ENCODE data around the gene H3-3A. TPM values are rescaled to one million over a fixed set of nuclear protein-coding genes. Genes with fewer than 3 reads are reported as not detected.

The H3-3A gene
- total RNA-seq, 1 donor from 2014 or later: 606 TPM

DNA sequence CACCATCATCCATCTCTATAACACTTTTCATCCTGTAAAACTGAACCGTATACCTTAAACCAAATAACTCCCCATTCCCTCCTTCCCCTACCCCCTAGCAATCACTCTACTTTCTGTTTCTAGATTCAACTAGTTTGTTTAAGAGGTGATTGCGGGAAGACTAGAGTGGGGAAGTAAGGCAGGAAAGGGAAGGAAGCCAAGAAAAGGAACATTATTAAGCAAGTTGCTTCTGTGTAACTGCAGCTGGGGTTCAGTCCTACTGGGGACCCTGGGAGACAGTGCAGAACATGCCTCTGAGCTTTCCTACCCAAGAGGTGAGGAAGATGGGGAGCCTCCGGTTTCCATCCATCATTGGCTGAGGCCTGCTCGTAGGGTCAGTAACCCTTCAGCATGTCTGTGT, 28.9 kb upstream of the H3-3A start:
- peaks cover 3% of the 10 kb centered on the region for H3K27me3 Mint-ChIP-seq (ENCODE audit: unreplicated experiment)
- H3K9me3 Mint-ChIP-seq (ENCODE audit: unreplicated experiment): no peaks in the 10 kb centered on the region
- no peak overlapping the region for H3K27ac Mint-ChIP-seq (ENCODE audit: unreplicated experiment)
- H3K4me1 Mint-ChIP-seq (ENCODE audit: unreplicated experiment): peaks cover 4% of the 10 kb centered on the region
- DNase-seq (ENCODE audit: low spot score): no peak
- TF ChIP-seq, protein P1, sequence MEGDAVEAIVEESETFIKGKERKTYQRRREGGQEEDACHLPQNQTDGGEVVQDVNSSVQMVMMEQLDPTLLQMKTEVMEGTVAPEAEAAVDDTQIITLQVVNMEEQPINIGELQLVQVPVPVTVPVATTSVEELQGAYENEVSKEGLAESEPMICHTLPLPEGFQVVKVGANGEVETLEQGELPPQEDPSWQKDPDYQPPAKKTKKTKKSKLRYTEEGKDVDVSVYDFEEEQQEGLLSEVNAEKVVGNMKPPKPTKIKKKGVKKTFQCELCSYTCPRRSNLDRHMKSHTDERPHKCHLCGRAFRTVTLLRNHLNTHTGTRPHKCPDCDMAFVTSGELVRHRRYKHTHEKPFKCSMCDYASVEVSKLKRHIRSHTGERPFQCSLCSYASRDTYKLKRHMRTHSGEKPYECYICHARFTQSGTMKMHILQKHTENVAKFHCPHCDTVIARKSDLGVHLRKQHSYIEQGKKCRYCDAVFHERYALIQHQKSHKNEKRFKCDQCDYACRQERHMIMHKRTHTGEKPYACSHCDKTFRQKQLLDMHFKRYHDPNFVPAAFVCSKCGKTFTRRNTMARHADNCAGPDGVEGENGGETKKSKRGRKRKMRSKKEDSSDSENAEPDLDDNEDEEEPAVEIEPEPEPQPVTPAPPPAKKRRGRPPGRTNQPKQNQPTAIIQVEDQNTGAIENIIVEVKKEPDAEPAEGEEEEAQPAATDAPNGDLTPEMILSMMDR (IDR thresholded peaks at IDR 0.05; ENCODE audit: unreplicated experiment): no peak
- no peaks in the 10 kb centered on the region for H3K36me3 Mint-ChIP-seq (ENCODE audit: low read depth, unreplicated experiment)
- no peak overlapping the region for H3K4me3 Mint-ChIP-seq (ENCODE audit: unreplicated experiment)

DNA sequence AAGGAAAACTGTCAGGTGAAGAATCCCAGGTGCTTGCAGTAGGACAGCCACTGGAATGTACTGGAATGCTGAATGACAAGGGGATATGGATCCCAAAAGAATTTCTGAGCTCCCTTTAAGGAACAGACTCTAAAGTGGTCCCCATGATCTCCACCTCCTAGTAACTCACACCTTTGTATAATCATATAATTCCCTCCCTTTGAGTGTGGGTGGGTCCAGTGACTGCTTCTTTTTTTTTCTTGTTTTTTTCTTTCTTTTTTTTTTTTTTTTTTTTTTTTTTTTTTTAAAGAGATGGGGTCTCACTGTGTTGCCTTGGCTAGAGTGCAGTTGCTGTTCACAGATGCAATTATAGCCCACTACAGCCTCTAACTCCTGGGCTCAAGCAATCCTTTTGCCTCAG, 28.5 kb upstream of the H3-3A start:
- Mint-ChIP-seq H3K27me3 (ENCODE audit: unreplicated experiment) (peaks cover 3% of the 10 kb centered on the region), H3K27ac (ENCODE audit: unreplicated experiment) (no peak overlapping the region), H3K36me3 (ENCODE audit: low read depth, unreplicated experiment) (no peaks in the 10 kb centered on the region), H3K4me3 (ENCODE audit: unreplicated experiment) (no peak overlapping the region), H3K4me1 (ENCODE audit: unreplicated experiment) (peaks cover 4% of the 10 kb centered on the region), H3K9me3 (ENCODE audit: unreplicated experiment) (no peaks in the 10 kb centered on the region)
- TF ChIP-seq, protein P1 (IDR thresholded peaks at IDR 0.05; ENCODE audit: unreplicated experiment): no peak
- DNase-seq (ENCODE audit: low spot score): no peak

DNA sequence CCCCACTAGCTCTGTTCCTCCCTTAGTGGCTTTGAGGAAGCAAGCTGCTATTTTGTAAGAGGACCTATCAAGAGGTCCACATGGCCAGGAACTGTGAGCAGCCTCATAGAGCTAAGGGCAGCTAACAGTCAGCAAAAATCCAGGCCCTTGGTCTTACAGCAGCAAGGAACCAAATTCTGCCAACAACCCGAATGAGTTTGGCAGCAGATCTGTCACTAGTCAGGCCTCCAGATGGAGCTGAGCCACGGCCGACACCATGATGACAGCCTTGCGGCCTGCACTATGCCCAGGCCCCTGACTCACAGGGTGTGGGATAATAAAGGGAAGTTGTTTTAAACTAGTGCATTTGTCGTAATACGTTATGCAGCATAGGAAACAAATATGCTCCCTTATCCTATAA, 28.0 kb upstream of the H3-3A start:
- no peak overlapping the region for H3K27ac Mint-ChIP-seq (ENCODE audit: unreplicated experiment)
- peaks cover 3% of the 10 kb centered on the region for H3K27me3 Mint-ChIP-seq (ENCODE audit: unreplicated experiment)
- no peak for DNase-seq (ENCODE audit: low spot score)
- peaks cover 4% of the 10 kb centered on the region for H3K4me1 Mint-ChIP-seq (ENCODE audit: unreplicated experiment)
- TF ChIP-seq, protein P1 (IDR thresholded peaks at IDR 0.05; ENCODE audit: unreplicated experiment): no peak
- no peaks in the 10 kb centered on the region for H3K36me3 Mint-ChIP-seq (ENCODE audit: low read depth, unreplicated experiment)
- H3K9me3 Mint-ChIP-seq (ENCODE audit: unreplicated experiment): no peaks in the 10 kb centered on the region
- H3K4me3 Mint-ChIP-seq (ENCODE audit: unreplicated experiment): no peak overlapping the region

DNA sequence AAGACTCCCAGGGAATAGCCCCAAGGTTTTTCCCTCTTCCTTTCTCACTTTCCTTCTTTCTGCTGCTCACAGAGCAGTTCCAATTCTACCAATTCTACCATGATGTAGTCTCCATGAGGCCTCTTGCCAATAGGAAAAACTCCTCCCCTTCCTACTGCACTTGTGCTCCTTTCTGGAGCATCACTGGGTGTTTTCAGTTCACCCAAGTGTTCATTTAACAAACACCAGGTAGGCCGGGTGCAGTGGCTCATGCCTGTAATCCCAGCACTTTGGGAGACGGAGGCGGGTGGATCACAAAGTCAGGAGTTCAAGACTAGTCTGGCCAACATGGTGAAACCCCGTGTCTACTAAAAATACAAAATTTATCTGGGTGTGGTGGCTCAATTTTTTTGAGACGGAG, 26.6 kb upstream of the H3-3A start:
- TF ChIP-seq, protein P1 (IDR thresholded peaks at IDR 0.05; ENCODE audit: unreplicated experiment): no peak

DNA sequence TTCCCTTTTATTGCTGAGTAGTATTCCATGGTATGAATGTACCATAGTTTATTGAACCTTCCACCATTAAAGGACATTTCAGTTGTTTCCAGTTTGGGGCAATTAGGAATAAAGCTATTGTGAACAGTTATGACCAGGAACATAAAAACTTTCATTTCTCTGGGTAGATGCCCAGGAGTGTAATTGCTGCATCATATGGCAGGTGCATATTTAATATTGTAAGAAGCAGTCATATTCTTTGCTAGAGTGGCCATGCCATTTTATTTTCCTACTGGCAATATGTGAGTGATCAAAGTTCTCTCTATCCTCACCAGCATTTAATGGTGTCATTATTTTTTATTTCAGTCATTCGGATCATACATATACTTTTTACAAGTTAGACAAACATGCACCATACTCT, 23.9 kb upstream of the H3-3A start:
- no peak for DNase-seq (ENCODE audit: low spot score)
- Mint-ChIP-seq H3K4me3 (ENCODE audit: unreplicated experiment) (no peak overlapping the region), H3K27me3 (ENCODE audit: unreplicated experiment) (peaks cover 4% of the 10 kb centered on the region)

More for the DNA sequence above, 26.6 kb upstream of the H3-3A start:
- no peak for DNase-seq (ENCODE audit: low spot score)
- no peak overlapping the region for H3K4me3 Mint-ChIP-seq (ENCODE audit: unreplicated experiment)
- no peak overlapping the region for H3K27ac Mint-ChIP-seq (ENCODE audit: unreplicated experiment)
- peaks cover 2% of the 10 kb centered on the region for H3K27me3 Mint-ChIP-seq (ENCODE audit: unreplicated experiment)
- H3K36me3 Mint-ChIP-seq (ENCODE audit: low read depth, unreplicated experiment): no peaks in the 10 kb centered on the region
- no peaks in the 10 kb centered on the region for H3K9me3 Mint-ChIP-seq (ENCODE audit: unreplicated experiment)
- peaks cover 4% of the 10 kb centered on the region for H3K4me1 Mint-ChIP-seq (ENCODE audit: unreplicated experiment)

More for the DNA sequence above, 23.9 kb upstream of the H3-3A start:
- TF ChIP-seq, protein P1 (IDR thresholded peaks at IDR 0.05; ENCODE audit: unreplicated experiment): no peak
- Mint-ChIP-seq H3K27ac (ENCODE audit: unreplicated experiment) (no peak overlapping the region), H3K9me3 (ENCODE audit: unreplicated experiment) (no peaks in the 10 kb centered on the region), H3K36me3 (ENCODE audit: low read depth, unreplicated experiment) (no peaks in the 10 kb centered on the region), H3K4me1 (ENCODE audit: unreplicated experiment) (peaks cover under 1% of the 10 kb centered on the region)

Data from endothelial cell (in vitro differentiated cells).